ENCODE data around the gene ATP6V0A4. TPM values are rescaled to one million over a fixed set of nuclear protein-coding genes. Genes with fewer than 3 reads are reported as not detected.

Gene ATP6V0A4
- total and polyA plus RNA-seq, 3 experiments from 2014 or later, result not detected

DNA sequence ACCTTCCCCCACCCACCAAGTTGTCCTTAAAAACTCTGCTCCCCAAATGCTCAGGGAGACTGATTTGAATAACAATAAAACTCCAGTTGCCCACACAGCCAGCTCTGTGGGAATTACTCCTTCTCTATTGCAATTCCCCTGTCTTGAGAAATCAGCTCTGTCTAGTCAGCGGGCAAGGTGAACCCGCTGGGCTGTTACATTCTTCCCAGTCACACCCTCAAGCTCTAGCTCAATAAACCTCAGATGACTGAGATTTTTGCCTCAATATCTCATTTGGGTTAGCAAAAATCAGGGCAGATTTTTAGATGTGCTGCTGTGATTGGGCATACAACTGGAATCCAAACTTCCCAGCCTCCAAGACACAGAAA is 129.8 kb downstream of the ATP6V0A4 start:
- no peaks in the 10 kb centered on the region for H3K9me3 ChIP-seq (ENCODE audit: low read length)
- H3K4me3 ChIP-seq (ENCODE audit: low read length), result no peak overlapping the region
- POLR2A ChIA-PET, result no interaction called here
- no peaks in the 10 kb centered on the region for H3K36me3 Mint-ChIP-seq
- peaks cover 25 to 68% of the 10 kb centered on the region in 2 donors for H3K27me3 Mint-ChIP-seq
- H3K4me1 Mint-ChIP-seq, result peaks cover 0 to 8% (median 0%) of the 10 kb centered on the region in 3 donors
- no peaks in the 10 kb centered on the region for H3K9me3 Mint-ChIP-seq
- H3K27ac ChIP-seq (ENCODE audit: low read depth, low read length), result no peak overlapping the region
- no peak for DNase-seq
- no peaks in the 10 kb centered on the region for H3K27me3 ChIP-seq (ENCODE audit: insufficient read depth, low read length, poor library complexity, severe bottlenecking)
- H3K4me3 Mint-ChIP-seq, result no peak overlapping the region
- no peak overlapping the region for H3K27ac Mint-ChIP-seq
- no peaks in the 10 kb centered on the region for H3K4me1 ChIP-seq (ENCODE audit: insufficient read depth, low read length)
- H3K36me3 ChIP-seq (ENCODE audit: insufficient read depth, low read length), result no peaks in the 10 kb centered on the region
- CTCF ChIA-PET, result no interaction called here

DNA sequence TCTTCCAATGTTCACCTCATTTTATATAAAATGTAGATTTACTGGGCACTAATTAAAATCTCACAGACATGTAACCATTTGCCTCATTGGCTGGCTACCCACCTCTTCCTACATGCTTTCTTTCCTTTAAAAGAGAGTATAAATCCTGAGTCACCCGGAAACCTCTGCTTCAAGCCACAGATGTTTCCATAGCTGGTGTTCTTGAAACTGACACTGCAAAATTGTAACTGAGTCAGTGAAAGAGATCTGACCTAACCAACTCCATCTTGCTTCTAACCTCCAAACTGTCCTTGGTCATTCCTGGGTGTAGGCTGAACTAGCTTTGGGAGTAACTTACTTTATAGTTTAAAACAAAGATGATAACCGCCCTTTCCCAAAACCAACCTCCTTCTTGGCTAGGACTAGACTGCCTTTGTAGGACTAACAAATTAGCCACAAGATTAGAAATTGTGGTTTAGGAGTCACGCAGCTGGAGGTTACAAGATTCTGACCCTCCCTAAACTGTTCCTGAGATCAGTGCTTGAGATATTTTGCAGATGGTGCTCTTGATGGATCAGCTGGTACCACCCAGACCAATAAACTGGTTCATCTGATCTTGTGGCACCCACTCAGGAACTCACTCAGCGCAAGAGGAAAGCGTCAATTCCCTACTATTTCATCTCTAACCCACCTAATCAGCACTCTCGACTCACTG is 130.3 kb downstream of the ATP6V0A4 start:
- POLR2A ChIA-PET, result no interaction called here
- H3K4me1 ChIP-seq (ENCODE audit: insufficient read depth, low read length), result no peaks in the 10 kb centered on the region
- CTCF ChIA-PET, result no interaction called here
- DNase-seq, result no peak
- no peak overlapping the region for H3K27ac Mint-ChIP-seq
- no peaks in the 10 kb centered on the region for H3K36me3 Mint-ChIP-seq
- no peaks in the 10 kb centered on the region for H3K36me3 ChIP-seq (ENCODE audit: insufficient read depth, low read length)
- peaks cover 27 to 73% of the 10 kb centered on the region in 2 donors for H3K27me3 Mint-ChIP-seq
- H3K4me3 Mint-ChIP-seq, result no peak overlapping the region
- H3K4me3 ChIP-seq (ENCODE audit: low read length), result no peak overlapping the region
- H3K9me3 Mint-ChIP-seq, result no peaks in the 10 kb centered on the region
- no peaks in the 10 kb centered on the region for H3K9me3 ChIP-seq (ENCODE audit: low read length)
- H3K27me3 ChIP-seq (ENCODE audit: insufficient read depth, low read length, poor library complexity, severe bottlenecking), result no peaks in the 10 kb centered on the region
- no peak overlapping the region for H3K27ac ChIP-seq (ENCODE audit: low read depth, low read length)
- peaks cover 0 to 8% (median 0%) of the 10 kb centered on the region in 3 donors for H3K4me1 Mint-ChIP-seq

DNA sequence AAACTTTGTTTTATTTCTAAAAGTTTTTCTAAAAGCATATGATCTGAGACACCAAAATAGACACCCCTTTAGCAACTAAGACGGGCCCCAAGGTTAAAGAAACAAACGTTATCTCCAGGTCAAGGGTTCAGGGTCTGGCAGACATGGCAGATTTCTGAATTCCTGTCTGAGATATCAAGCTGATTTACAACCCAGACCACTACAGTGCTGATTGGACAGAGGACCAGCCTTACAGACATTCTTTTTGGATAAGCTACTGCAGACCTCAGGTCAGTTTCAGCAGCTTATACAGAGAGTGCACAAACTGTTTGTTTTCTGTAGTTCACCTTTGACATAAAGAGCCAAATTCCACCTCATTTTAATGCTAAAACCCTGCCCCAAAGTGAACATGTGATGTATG is 131.6 kb downstream of the ATP6V0A4 start:
- ChIA-PET CTCF (no interaction called here), POLR2A (no interaction called here)
- peaks cover 0 to 8% (median 0%) of the 10 kb centered on the region in 3 donors for H3K4me1 Mint-ChIP-seq

DNA sequence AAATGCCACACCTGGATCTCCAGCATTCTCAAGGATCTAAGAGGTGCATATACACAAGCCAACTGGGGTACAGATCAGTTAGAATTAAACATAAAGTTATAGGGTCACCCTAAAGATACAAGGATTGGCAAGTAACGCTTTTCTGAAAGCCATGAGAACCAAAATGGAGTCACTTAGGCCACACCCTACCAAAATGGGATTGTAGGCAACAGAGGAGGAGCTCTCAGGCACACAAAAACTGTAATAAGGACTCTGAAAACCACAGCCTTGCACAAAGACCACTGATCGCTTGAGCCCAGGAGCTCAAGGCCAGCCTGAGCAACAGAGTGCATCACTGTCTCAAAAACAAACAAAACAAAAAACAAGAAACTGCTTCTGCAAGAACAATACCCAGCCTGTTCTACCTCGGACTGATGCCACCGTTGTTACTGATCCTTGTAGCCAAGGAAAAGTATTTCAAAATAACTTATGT is 132.3 kb downstream of the ATP6V0A4 start:
- Histone ChIP-seq H3K9me3 (ENCODE audit: low read length) (no peaks in the 10 kb centered on the region), H3K36me3 (ENCODE audit: insufficient read depth, low read length) (no peaks in the 10 kb centered on the region), H3K27me3 (ENCODE audit: insufficient read depth, low read length, poor library complexity, severe bottlenecking) (no peaks in the 10 kb centered on the region), H3K4me3 (ENCODE audit: low read length) (no peak overlapping the region), H3K4me1 (ENCODE audit: insufficient read depth, low read length) (no peaks in the 10 kb centered on the region), H3K27ac (ENCODE audit: low read depth, low read length) (no peak overlapping the region)
- Mint-ChIP-seq H3K27ac (no peak overlapping the region), H3K4me3 (no peak overlapping the region), H3K36me3 (no peaks in the 10 kb centered on the region), H3K9me3 (no peaks in the 10 kb centered on the region), H3K4me1 (peaks cover 0 to 8% (median 0%) of the 10 kb centered on the region in 3 donors), H3K27me3 (peaks cover 29 to 74% of the 10 kb centered on the region in 2 donors)
- DNase-seq, result no peak
- ChIA-PET CTCF (no interaction called here), POLR2A (no interaction called here)

More for the DNA sequence above, 131.6 kb downstream of the ATP6V0A4 start:
- Mint-ChIP-seq H3K36me3 (no peaks in the 10 kb centered on the region), H3K9me3 (no peaks in the 10 kb centered on the region), H3K27me3 (peaks cover 29 to 74% of the 10 kb centered on the region in 2 donors), H3K4me3 (no peak overlapping the region), H3K27ac (no peak overlapping the region)
- H3K27me3 ChIP-seq (ENCODE audit: insufficient read depth, low read length, poor library complexity, severe bottlenecking), result no peaks in the 10 kb centered on the region
- no peaks in the 10 kb centered on the region for H3K36me3 ChIP-seq (ENCODE audit: insufficient read depth, low read length)
- H3K9me3 ChIP-seq (ENCODE audit: low read length), result no peaks in the 10 kb centered on the region
- H3K4me1 ChIP-seq (ENCODE audit: insufficient read depth, low read length), result no peaks in the 10 kb centered on the region
- no peak for DNase-seq
- no peak overlapping the region for H3K27ac ChIP-seq (ENCODE audit: low read depth, low read length)
- no peak overlapping the region for H3K4me3 ChIP-seq (ENCODE audit: low read length)

DNA sequence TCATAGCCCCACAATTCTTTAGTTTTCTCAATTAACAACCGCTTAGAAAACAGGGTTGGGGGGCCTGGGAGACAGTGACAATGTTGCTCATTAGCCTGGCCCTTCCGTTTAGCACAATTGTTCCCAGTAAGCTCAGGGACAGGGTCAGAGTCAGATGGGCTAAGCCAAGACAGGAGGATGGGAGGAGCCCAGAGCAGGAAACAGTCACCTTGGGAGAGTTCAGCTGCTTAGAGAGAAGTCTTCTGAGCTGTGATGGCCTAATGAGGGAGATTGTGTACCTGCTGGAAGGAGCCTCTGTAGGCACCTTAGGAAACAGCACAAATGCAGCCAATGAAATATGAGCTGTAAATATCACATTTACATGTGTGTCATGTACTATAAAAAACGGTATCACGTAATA is 132.7 kb downstream of the ATP6V0A4 start:
- Mint-ChIP-seq H3K27ac (no peak overlapping the region), H3K36me3 (no peaks in the 10 kb centered on the region), H3K27me3 (peaks cover 26 to 73% of the 10 kb centered on the region in 2 donors), H3K9me3 (no peaks in the 10 kb centered on the region), H3K4me3 (no peak overlapping the region), H3K4me1 (peaks cover 0 to 8% (median 0%) of the 10 kb centered on the region in 3 donors)
- CTCF ChIA-PET, result no interaction called here
- POLR2A ChIA-PET, result no interaction called here
- Histone ChIP-seq H3K4me1 (ENCODE audit: insufficient read depth, low read length) (no peaks in the 10 kb centered on the region), H3K4me3 (ENCODE audit: low read length) (no peak overlapping the region), H3K9me3 (ENCODE audit: low read length) (no peaks in the 10 kb centered on the region), H3K27ac (ENCODE audit: low read depth, low read length) (no peak overlapping the region), H3K36me3 (ENCODE audit: insufficient read depth, low read length) (no peaks in the 10 kb centered on the region), H3K27me3 (ENCODE audit: insufficient read depth, low read length, poor library complexity, severe bottlenecking) (no peaks in the 10 kb centered on the region)
- DNase-seq, result no peak

DNA sequence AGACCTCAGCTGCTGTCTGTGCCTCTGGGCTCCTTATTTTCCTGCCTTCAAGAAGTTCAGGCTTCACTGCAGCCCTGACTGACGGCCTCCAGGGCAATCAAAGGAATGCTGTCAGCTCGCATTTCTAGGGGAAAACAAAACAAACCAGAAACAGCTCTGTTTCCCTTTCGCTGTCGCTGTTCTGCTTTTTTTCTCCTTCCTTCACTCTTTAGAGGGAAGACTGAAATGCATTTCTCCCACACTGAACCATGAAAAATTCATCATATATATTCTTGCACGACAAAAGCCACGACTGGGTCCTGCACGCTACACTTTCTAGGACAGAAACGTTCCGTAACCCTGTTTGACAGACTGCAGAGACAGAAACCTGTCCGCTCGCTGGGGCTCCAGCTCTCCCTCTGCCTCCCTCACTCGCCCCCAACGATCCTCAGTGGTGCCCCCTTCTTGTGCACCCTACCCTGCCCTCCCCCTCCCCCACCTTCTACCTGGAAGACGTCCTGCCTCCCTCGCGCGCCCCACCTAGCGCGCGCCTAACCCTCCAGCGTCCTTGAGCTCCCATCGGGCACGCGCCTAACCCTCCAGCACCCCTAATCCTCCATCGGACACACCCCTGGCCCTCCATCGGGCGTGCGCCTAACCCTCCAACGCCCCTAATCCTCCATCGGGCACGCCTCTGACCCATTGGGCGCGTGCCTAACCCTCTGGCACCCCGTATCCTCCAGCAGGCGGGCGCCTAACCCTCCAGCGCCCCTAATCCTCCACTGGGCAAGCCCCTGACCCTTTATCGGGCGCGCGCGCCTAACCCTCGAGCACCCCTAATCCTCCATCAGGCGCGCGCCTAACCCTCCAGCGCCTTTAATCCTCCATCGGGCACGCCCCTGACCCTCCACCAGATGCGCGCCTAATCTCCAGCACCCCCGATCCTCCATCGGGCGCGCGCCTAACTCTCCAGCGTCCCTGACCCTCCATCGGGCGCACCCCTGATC is 134.0 kb downstream of the ATP6V0A4 start:
- POLR2A ChIA-PET, result no interaction called here
- Mint-ChIP-seq H3K9me3 (no peaks in the 10 kb centered on the region), H3K4me3 (peak overlapping the region in 4 of 7 donors; percentile 12 to 75 (median 32)), H3K27ac (no peak overlapping the region), H3K27me3 (peaks cover 24 to 71% of the 10 kb centered on the region in 2 donors), H3K4me1 (peaks cover 0 to 8% (median 0%) of the 10 kb centered on the region in 3 donors), H3K36me3 (no peaks in the 10 kb centered on the region)
- no peaks in the 10 kb centered on the region for H3K27me3 ChIP-seq (ENCODE audit: insufficient read depth, low read length, poor library complexity, severe bottlenecking)
- DNase-seq, result peak in 1 of 5 donors; percentile 4
- CTCF ChIA-PET, result no interaction called here
- H3K9me3 ChIP-seq (ENCODE audit: low read length), result no peaks in the 10 kb centered on the region
- H3K4me3 ChIP-seq (ENCODE audit: low read length), result no peak overlapping the region
- no peaks in the 10 kb centered on the region for H3K4me1 ChIP-seq (ENCODE audit: insufficient read depth, low read length)
- no peaks in the 10 kb centered on the region for H3K36me3 ChIP-seq (ENCODE audit: insufficient read depth, low read length)
- H3K27ac ChIP-seq (ENCODE audit: low read depth, low read length), result no peak overlapping the region

DNA sequence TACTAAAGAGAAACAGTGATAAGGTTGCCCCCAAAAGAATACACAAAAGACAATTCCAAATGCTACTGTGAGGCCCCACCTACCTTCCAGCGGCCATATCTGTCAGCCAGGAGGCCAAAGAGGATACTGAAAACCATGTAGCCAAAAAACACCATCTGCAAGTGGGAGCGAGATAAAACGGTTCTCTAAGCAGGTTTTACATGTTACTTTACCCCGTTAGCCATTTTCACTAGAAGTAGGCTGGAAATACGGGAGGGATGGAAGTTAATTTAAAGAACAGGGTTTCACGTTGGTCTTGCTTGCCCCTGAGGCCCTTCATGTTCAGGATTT is 135.0 kb downstream of the ATP6V0A4 start:
- peaks cover 21 to 63% of the 10 kb centered on the region in 2 donors for H3K27me3 Mint-ChIP-seq
- H3K36me3 ChIP-seq (ENCODE audit: insufficient read depth, low read length), result no peaks in the 10 kb centered on the region
- CTCF ChIA-PET, result no interaction called here
- peaks cover 0 to 8% (median 0%) of the 10 kb centered on the region in 3 donors for H3K4me1 Mint-ChIP-seq
- POLR2A ChIA-PET, result no interaction called here
- no peak overlapping the region for H3K4me3 Mint-ChIP-seq
- no peaks in the 10 kb centered on the region for H3K36me3 Mint-ChIP-seq
- H3K9me3 Mint-ChIP-seq, result no peaks in the 10 kb centered on the region
- DNase-seq, result no peak
- H3K27ac Mint-ChIP-seq, result no peak overlapping the region
- H3K27ac ChIP-seq (ENCODE audit: low read depth, low read length), result no peak overlapping the region
- H3K27me3 ChIP-seq (ENCODE audit: insufficient read depth, low read length, poor library complexity, severe bottlenecking), result no peaks in the 10 kb centered on the region
- H3K4me3 ChIP-seq (ENCODE audit: low read length), result no peak overlapping the region
- H3K4me1 ChIP-seq (ENCODE audit: insufficient read depth, low read length), result no peaks in the 10 kb centered on the region
- H3K9me3 ChIP-seq (ENCODE audit: low read length), result no peaks in the 10 kb centered on the region
